Pancreas (tissue), 10 donors: Measurements from ENCODE around the gene NHERF2. TPM values are rescaled to one million over a fixed set of nuclear protein-coding genes. Genes with fewer than 3 reads are reported as not detected.

Experiments
- ATAC-seq, 4 donors: fragments of 200-7000 bp; cut with Tn5 transposase; one replicate each; pipeline versions ENCODE4 v1.8.0 to v1.9.1; 2020; ENCODE audit warnings: mild to moderate bottlenecking in 4 of 4, moderate library complexity in 4 of 4
- DNase-seq, 6 donors: peaks; one replicate each; pipeline ENCODE4 v3.0.0-alpha.2; 2020
- FAIRE-seq: peaks from 2 replicates; lab custom pipeline; 2012; peaks lifted over from hg19 to GRCh38; lab: Jason Lieb, UNC
- H3K27ac ChIP-seq, 4 donors: fragments of 200-600 bp; sonication (generic); 1 replicate in 3 of 4; 2 replicates in 1 of 4; pipeline versions ENCODE4 v1.5.0 to v1.8.0; 2020
- H3K27me3 ChIP-seq, 4 donors: fragments of 200-600 bp; one replicate each; pipeline ENCODE4 v1.8.0; 2021
- H3K36me3 ChIP-seq, 3 donors: fragments of 200-600 bp; sonication (generic) in 1 of 3; one replicate each; pipeline versions ENCODE4 v1.5.0 to v1.8.0; 2020 to 2021
- H3K4me1 ChIP-seq, 3 donors: fragments of 200-600 bp; one replicate each; pipeline ENCODE4 v1.8.0; 2021
- H3K4me3 ChIP-seq, 4 donors: fragments of 200-600 bp; sonication (generic) in 2 of 4; one replicate each; pipeline versions ENCODE4 v1.5.0 to v1.8.0; 2020 to 2021
- H3K9me3 ChIP-seq, 4 donors: fragments of 200-600 bp; one replicate each; pipeline ENCODE4 v1.8.0; 2021
- CTCF ChIP-seq, 4 donors: fragments of 200-600 bp; sonication (generic) in 3 of 4; IDR thresholded peaks; one replicate each; pipeline versions ENCODE4 v1.5.0 to v1.8.0; 2021; ENCODE audit warnings: antibody characterized with exemption in 4 of 4
- WGBS, 2 donors: extraction: QIAGEN DNeasy Blood & Tissue Kit; methylation state at CpG; one replicate each; pipeline ENCODE4 v1.1.7; 2013; 5-methylcytosine and 5-hydroxymethylcytosine counted together
- intact Hi-C, 3 donors: fragments of 100-400 bp; cut with DNase I; formaldehyde crosslinking; loops; one replicate each; pipeline versions ENCODE4 v1.11.1 to v1.14.2; 2022
- polyA plus RNA-seq, 2 donors: library from polyadenylated mRNA; stranded (reverse); fragments of 200-250 nt; gene quantifications; one replicate each; pipeline ENCODE4 v1.2.3, GENCODE V29; 2013
- total RNA-seq, 6 donors: library from RNA; stranded (reverse); fragmentation: NEBNext Ultra II Directional in 4 of 6; extraction: Animal tissue kit (Norgen Biotek cat#: 25700) in 4 of 6; gene quantifications; one replicate each; pipeline versions ENCODE4 v1.2.1 to v1.2.4, GENCODE V29; 2021 to 2023
- donor health status: healthy with polysubstance abuse.
- donor health status: DM: no; HTN: no; CAD: no; lungs with moderate emphysema.
- donor health status: DM: no; HTN: no; CAD: no.
- donor health status: control.
- donor health status: control.
- donor health status: Bipolar disorder and iron deficiency.
- donor health status: DM: yes; HTN: yes; CAD: no.
- donor health status: DM: no; HTN: no; CAD: no.
- donor health status: DM: no; HTN: no; CAD: no.
- donor health status: DM: yes; HTN: yes; CAD: no.

NHERF2 gene
- total and polyA plus RNA-seq, 8 donors, result 14.7 to 144 (median 26.3) TPM

- no peak overlapping the region for H3K4me3 ChIP-seq
- H3K9me3 ChIP-seq, result no peaks in the 10 kb centered on the region
- peaks cover 0 to 3% (median 0%) of the 10 kb centered on the region in 4 donors for H3K27me3 ChIP-seq
- no peak for FAIRE-seq
- 89 to 92% methylated on average over 14 of the region's 14 CpGs for WGBS, 2 donors
- H3K27ac ChIP-seq, result no peak overlapping the region
- no peak for TF ChIP-seq CTCF (IDR thresholded peaks at IDR 0.05)
- peaks cover 11 to 20% (median 16%) of the 10 kb centered on the region in 3 donors for H3K4me1 ChIP-seq
- intact Hi-C loops, result no loop called here
- no peak for ATAC-seq
- peak in 1 of 6 donors; percentile 67 for DNase-seq
- H3K36me3 ChIP-seq, result peaks cover 0 to 3% (median 0%) of the 10 kb centered on the region in 3 donors
Measured at GRCh38 chr16:1985466-1986150, 41.1 kb upstream of the NHERF2 start.

- Histone ChIP-seq H3K9me3 (no peaks in the 10 kb centered on the region), H3K4me3 (no peak overlapping the region), H3K36me3 (peaks cover 0 to 3% (median 0%) of the 10 kb centered on the region in 3 donors), H3K27me3 (peaks cover 0 to 11% (median 0%) of the 10 kb centered on the region in 4 donors), H3K27ac (no peak overlapping the region), H3K4me1 (peaks cover 14 to 27% (median 22%) of the 10 kb centered on the region in 3 donors)
- WGBS, 2 donors, result 92 to 95% methylated on average over 10 of the region's 10 CpGs
- TF ChIP-seq CTCF (IDR thresholded peaks at IDR 0.05), result no peak
- DNase-seq (peak in 1 of 6 donors; percentile 77), FAIRE-seq (no peak), ATAC-seq (no peak)
- intact Hi-C loops, result no loop called here
Measured at GRCh38 chr16:1987198-1987597, 39.5 kb upstream of the NHERF2 start.

GRCh38 chr16:1989209-1990100 is 37.2 kb upstream of the NHERF2 start, which contains the start of gene SYNGR3:
TSS of gene SYNGR3 (plus strand) at chr16:1989970. CDS start at chr16:1990103, 133 bp downstream.
- FAIRE-seq, result no peak
- intact Hi-C loops, result no loop called here
- no peak for TF ChIP-seq CTCF (IDR thresholded peaks at IDR 0.05)
- Histone ChIP-seq H3K27ac (no peak within 1 kb of the TSS), H3K36me3 (peaks cover 0 to 3% (median 0%) of the 10 kb centered on the region in 3 donors), H3K4me3 (peak within 1 kb of the TSS in 2 of 4 donors; percentile 21 to 36), H3K9me3 (no peaks in the 10 kb centered on the region), H3K4me1 (peaks cover 14 to 27% (median 18%) of the 10 kb centered on the region in 3 donors), H3K27me3 (peaks cover 0 to 11% (median 0%) of the 10 kb centered on the region in 4 donors)
- peak in 1 of 4 donors; percentile 36 for ATAC-seq
- DNase-seq, result peak in 2 of 6 donors; percentile 63 to 77
- 4 to 5% methylated on average over 22 to 67 of the region's 67 CpGs for WGBS, 2 donors

- peaks cover 0 to 3% (median 0%) of the 10 kb centered on the region in 3 donors for H3K36me3 ChIP-seq
- no peak for TF ChIP-seq CTCF (IDR thresholded peaks at IDR 0.05)
- FAIRE-seq (no peak), ATAC-seq (no peak), DNase-seq (peak in 1 of 6 donors; percentile 80)
- WGBS, 2 donors, result 0 to 1% methylated on average over 7 to 25 of the region's 25 CpGs
- intact Hi-C loops, result no loop called here
- peak overlapping the region in 2 of 4 donors; percentile 21 to 36 for H3K4me3 ChIP-seq
- H3K4me1 ChIP-seq, result peaks cover 14 to 23% (median 14%) of the 10 kb centered on the region in 3 donors
- H3K27me3 ChIP-seq, result peaks cover 0 to 11% (median 0%) of the 10 kb centered on the region in 4 donors
- no peaks in the 10 kb centered on the region for H3K9me3 ChIP-seq
- H3K27ac ChIP-seq, result no peak overlapping the region
Measured at GRCh38 chr16:1990101-1990350, 36.7 kb upstream of the NHERF2 start.
